DMS79 (cell line): ENCODE data around the gene C11orf54.
"Not testable (repeated sequence)": the region's sequence is repeated elsewhere in the genome, so short reads cannot be mapped to it uniquely, and the experiment has no call there.

Experiments used
- DNase-seq: peaks from one replicate; lab custom pipeline; 2025; lab: John Stamatoyannopoulos, UW

Gene C11orf54

GRCh38 chr11:93767018-93767417 lies 25.5 kb downstream of the C11orf54 start:
- no peak for DNase-seq

GRCh38 chr11:93770160-93770559 lies 28.7 kb downstream of the C11orf54 start:
- no peak for DNase-seq

GRCh38 chr11:93772123-93772522 lies 30.7 kb downstream of the C11orf54 start:
- no peak for DNase-seq

- no peak for DNase-seq
These were observed 31.6 kb downstream of the C11orf54 start for GRCh38 chr11:93773045-93773477.

- DNase-seq: no peak
These were observed 32.2 kb downstream of the C11orf54 start for GRCh38 chr11:93773601-93774200.

GRCh38 chr11:93774560-93774959 lies 33.1 kb downstream of the C11orf54 start:
- DNase-seq: not testable (repeated sequence)

- DNase-seq: no peak
These were observed 33.8 kb downstream of the C11orf54 start for GRCh38 chr11:93775289-93775688.

GRCh38 chr11:93783362-93783761 lies 41.9 kb downstream of the C11orf54 start:
- no peak for DNase-seq

- DNase-seq: no peak
These were observed 42.3 kb downstream of the C11orf54 start for GRCh38 chr11:93783765-93784144.

- DNase-seq: peak; percentile 98
These were observed 42.9 kb downstream of the C11orf54 start, which contains the start of gene MED17 for GRCh38 chr11:93784145-93784934. TSS of gene MED17 (plus strand) at chr11:93784282. CDS start at chr11:93784514, 232 bp downstream.

GRCh38 chr11:93784935-93785360 lies 43.5 kb downstream of the C11orf54 start:
- DNase-seq: no peak

GRCh38 chr11:93791493-93791892 lies 50.0 kb downstream of the C11orf54 start:
- DNase-seq: no peak

GRCh38 chr11:93796441-93797231 lies 55.2 kb downstream of the C11orf54 start:
- DNase-seq: no peak

GRCh38 chr11:93801366-93801765 lies 59.9 kb downstream of the C11orf54 start:
- DNase-seq: no peak

GRCh38 chr11:93804879-93805278 lies 63.4 kb downstream of the C11orf54 start:
- no peak for DNase-seq

- DNase-seq: no peak
These were observed 66.5 kb downstream of the C11orf54 start for GRCh38 chr11:93807980-93808379.

- DNase-seq: no peak
These were observed 72.5 kb downstream of the C11orf54 start for GRCh38 chr11:93813974-93814373.
